ENCODE data around the gene CRACDL.

DNA sequence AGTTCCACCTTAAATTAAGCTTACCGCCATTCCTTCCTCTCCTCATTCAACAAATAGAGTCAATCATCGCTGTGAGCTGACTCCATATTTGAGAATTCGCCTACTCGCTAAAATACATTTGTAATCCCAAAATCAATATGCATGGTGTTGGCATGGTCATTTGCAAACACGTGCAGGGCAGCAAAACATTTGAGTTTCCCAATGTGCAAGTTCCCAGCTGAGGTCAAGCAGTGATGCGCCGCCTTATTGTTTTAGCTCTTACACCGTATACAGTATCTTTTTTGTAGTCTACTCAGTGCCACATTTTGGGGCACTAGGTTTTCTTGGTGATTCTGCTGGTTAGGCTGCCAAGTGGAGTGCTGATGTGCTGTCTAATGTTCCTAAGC lies 131.8 kb downstream of the CRACDL start:
- TF ChIP-seq CTCF (IDR thresholded peaks at IDR 0.05) (no peak), ZFX (IDR thresholded peaks at IDR 0.05; ENCODE audit: borderline replicate concordance) (no peak)
